K562 (cell line): ENCODE results near the gene IL1RAPL2. TPM values are rescaled to one million over a fixed set of nuclear protein-coding genes. Genes with fewer than 3 reads are reported as not detected.

Source experiments
- ATAC-seq: fragments of 200-7000 bp; cut with Tn5 transposase; 3 replicates; pipeline ENCODE4 v1.9.1; 2020; ENCODE audit warnings: moderate library complexity
- BruUV-seq: library from RNA; stranded (reverse); fragments of 400-500 nt; replicated peaks from 2 replicates; lab custom pipeline; 2021; lab: Mats Ljungman, UMichigan
- CTCF ChIA-PET: fragments of 300-600 bp; formaldehyde crosslinking; extraction: SDS; loops from one replicate; lab custom pipeline; 2021; ENCODE audit warnings: low intra/inter-chr PET ratio; lab: Yijun Ruan, JAX
- POLR2A ChIA-PET: fragments of 300-600, 350-650 bp; sonication (Branson Sonifier 250); formaldehyde crosslinking; extraction: SDS; loops from one replicate; lab custom pipeline; 2021; ENCODE audit warnings: antibody characterized with exemption, inconsistent platforms; lab: Yijun Ruan, JAX
- DNase-seq, 4 experiments: peaks; one replicate each; pipeline versions ENCODE4 v3.0.0 to v3.0.0-alpha.2; 2011 to 2018; ENCODE audit warnings: low spot score in 3 of 4, mixed read lengths in 3 of 4; ENCODE audit errors: extremely low read depth in 1 of 4
- FAIRE-seq: peaks from 2 replicates; lab custom pipeline; 2011; peaks lifted over from hg19 to GRCh38; lab: Jason Lieb, UNC
- H2AFZ ChIP-seq: 2 replicates; pipeline ENCODE4 v1.6.0; 2011; ENCODE audit warnings: low read depth, low read length, control low read depth, inconsistent platforms
- H3K27ac ChIP-seq: fragments of 200-600 bp; 3 replicates; pipeline ENCODE4 v1.8.0; 2011; ENCODE audit warnings: low read depth, mild to moderate bottlenecking, control low read depth, inconsistent platforms, low read length, moderate library complexity, mixed read lengths; ENCODE audit errors: extremely low read depth
- H3K27me3 ChIP-seq, 2 experiments: fragments of 300-600 bp in 1 of 2; 2 replicates in 1 of 2; 3 replicates in 1 of 2; pipeline versions ENCODE4 v1.6.0 to v1.8.0; 2011; ENCODE audit warnings: inconsistent platforms in 2 of 2, low read length in 2 of 2, mild to moderate bottlenecking in 1 of 2, mixed read lengths in 1 of 2, moderate library complexity in 1 of 2; ENCODE audit not compliant: control insufficient read depth in 2 of 2, insufficient read depth in 2 of 2
- H3K36me3 ChIP-seq: fragments of 300-600 bp; 3 replicates; pipeline ENCODE4 v1.8.0; 2011; ENCODE audit warnings: mild to moderate bottlenecking, low read length, inconsistent platforms; ENCODE audit not compliant: control insufficient read depth, insufficient read depth
- H3K4me1 ChIP-seq, 2 experiments: fragments of 200-600 bp in 1 of 2; replicated peaks in 1 of 2; 2 replicates in 1 of 2; 3 replicates in 1 of 2; pipeline versions ENCODE4 v1.5.1 to v1.8.0; 2011; ENCODE audit warnings: inconsistent platforms in 2 of 2, low read length in 2 of 2, mild to moderate bottlenecking in 1 of 2, mixed read lengths in 1 of 2, moderate library complexity in 1 of 2; ENCODE audit not compliant: control insufficient read depth in 2 of 2, insufficient read depth in 2 of 2
- H3K4me2 ChIP-seq: 2 replicates; pipeline ENCODE4 v1.6.1; 2011; ENCODE audit warnings: low read length, control low read depth, inconsistent platforms, mixed read lengths; ENCODE audit not compliant: insufficient read depth
- H3K4me3 ChIP-seq: fragments of 200-600 bp; sonication (generic), shearing (Covaris generic); 2 replicates; pipeline ENCODE4 v1.5.1; 2016; ENCODE audit warnings: control low read depth, inconsistent platforms
- H3K79me2 ChIP-seq: fragments of 200-600 bp; 3 replicates; pipeline ENCODE4 v1.8.0; 2011; ENCODE audit warnings: low read length, inconsistent platforms; ENCODE audit not compliant: control insufficient read depth, insufficient read depth
- H3K9ac ChIP-seq, 2 experiments: 2 replicates each; pipeline versions ENCODE4 v1.6.0 to v1.6.1; 2011; ENCODE audit warnings: low read depth in 2 of 2, low read length in 2 of 2, control low read depth in 1 of 2, inconsistent platforms in 1 of 2, mild to moderate bottlenecking in 1 of 2, mixed read lengths in 1 of 2; ENCODE audit not compliant: insufficient read depth in 1 of 2
- H3K9me1 ChIP-seq: one replicate; pipeline ENCODE4 v1.6.0; 2011; ENCODE audit warnings: inconsistent platforms, mild to moderate bottlenecking, low read length, moderate library complexity; ENCODE audit not compliant: control insufficient read depth, insufficient read depth
- H3K9me3 ChIP-seq: replicated peaks from 2 replicates; pipeline ENCODE4 v1.5.1; 2011; ENCODE audit warnings: low read depth, low read length, inconsistent platforms; ENCODE audit not compliant: control insufficient read depth, insufficient read depth
- H4K20me1 ChIP-seq: replicated peaks from 2 replicates; pipeline ENCODE4 v1.6.1; 2011; ENCODE audit warnings: low read length, inconsistent platforms, mixed read lengths; ENCODE audit not compliant: control insufficient read depth, insufficient read depth
- ARID3A ChIP-seq: IDR thresholded peaks from 2 replicates; pipeline ENCODE4 v1.6.1; 2012; ENCODE audit warnings: low read depth, low read length, improper control_type of control experiment, borderline replicate concordance
- ATF7 ChIP-seq: fragments of 450-650 bp; IDR thresholded peaks from 2 replicates; pipeline ENCODE4 v1.7.1; 2014; ENCODE audit warnings: mild to moderate bottlenecking, moderate library complexity
- CHAMP1 ChIP-seq: fragments of 450-650 bp; IDR thresholded peaks from 2 replicates; pipeline ENCODE4 v1.6.1; 2016; ENCODE audit warnings: mild to moderate bottlenecking
- CREB3 ChIP-seq: fragments of 450-650 bp; conservative IDR thresholded peaks from 2 replicates; pipeline ENCODE4 v1.6.1; 2016; ENCODE audit warnings: missing genetic modification characterization, low read depth, mild to moderate bottlenecking, missing compliant biosample characterization, moderate library complexity
- ELF1 ChIP-seq: fragments of 200-800 bp; sonication (Bioruptor generic); IDR thresholded peaks from 2 replicates; pipeline ENCODE4 v1.6.1; 2016; ENCODE audit warnings: missing genetic modification characterization, missing compliant biosample characterization
- FOXK2 ChIP-seq, 2 experiments: fragments of 450-650 bp; IDR thresholded peaks in 1 of 2; conservative IDR thresholded peaks in 1 of 2; 2 replicates each; pipeline ENCODE4 v1.6.1; 2016; ENCODE audit warnings: low read depth in 2 of 2, mild to moderate bottlenecking in 1 of 2
- GTF2A2 ChIP-seq: IDR thresholded peaks from 2 replicates; pipeline ENCODE4 v1.6.1; 2016; ENCODE audit warnings: mild to moderate bottlenecking, missing genetic modification characterization, missing compliant biosample characterization
- MNT ChIP-seq, 2 experiments: fragments of 450-650 bp; conservative IDR thresholded peaks; 2 replicates each; pipeline ENCODE4 v1.6.1; 2017; ENCODE audit warnings: mild to moderate bottlenecking in 2 of 2, moderate library complexity in 2 of 2
- SMC3 ChIP-seq: conservative IDR thresholded peaks from 2 replicates; pipeline ENCODE4 v1.6.1; 2011; ENCODE audit warnings: low read depth, low read length, improper control_type of control experiment; ENCODE audit not compliant: insufficient read depth
- TAF15 ChIP-seq: fragments of 200-400 bp; formaldehyde crosslinking; IDR thresholded peaks from 2 replicates; pipeline ENCODE4 v1.6.1; 2017; ENCODE audit warnings: mild to moderate bottlenecking, low read depth, low read length, moderate library complexity
- ZNF24 ChIP-seq: fragments of 450-650 bp; IDR thresholded peaks from 2 replicates; pipeline ENCODE4 v1.6.1; 2016
- ZNF592 ChIP-seq: fragments of 450-650 bp; IDR thresholded peaks from 2 replicates; pipeline ENCODE4 v1.6.1; 2017; ENCODE audit warnings: antibody characterized with exemption, mild to moderate bottlenecking
- WGBS: fragments of 100-300 bp; shearing (Covaris generic); methylation state at CpG from one replicate; pipeline ENCODE4 v1.1.6; 2016; ENCODE audit warnings: low coverage, mixed read lengths; ENCODE audit not compliant: insufficient coverage; ENCODE audit errors: missing lambda C conversion rate; 5-methylcytosine and 5-hydroxymethylcytosine counted together
- in situ Hi-C: fragments of 300-500 bp; cut with MboI; formaldehyde crosslinking; loops from 4 replicates; pipeline ENCODE4 v1.15.0; 2018; ENCODE audit warnings: inconsistent platforms, mixed read lengths
- intact Hi-C: fragments of 100-400 bp; cut with micrococcal nuclease; formaldehyde crosslinking; loops from 2 replicates; pipeline ENCODE4 v1.14.2; 2022
- polyA plus RNA-seq, 8 experiments: library from polyadenylated mRNA; depleted of rRNA in 4 of 8; stranded (reverse) in 5 of 8; unstranded in 3 of 8; fragments of >200 nt; fragmentation: Nextera tagmentation in 2 of 8; fragmentation: Illumina TruSeq in 1 of 8; extraction: Ambion mirVana in 2 of 8; extraction: Trizol in 1 of 8; gene quantifications; 2 replicates each; pipeline versions ENCODE4 v1.2.1 to v1.2.3, GENCODE V29; 2011 to 2014; ENCODE audit warnings: inconsistent platforms in 1 of 8, missing spikeins in 1 of 8
- total RNA-seq, 7 experiments: library from RNA; depleted of rRNA in 6 of 7; stranded (reverse); fragments of >200 nt in 6 of 7; fragmentation: Illumina TruSeq in 2 of 7; extraction: Trizol in 2 of 7; gene quantifications; 2 replicates each; pipeline versions ENCODE4 v1.2.1 to v1.2.3, GENCODE V29; 2011 to 2021; ENCODE audit warnings: low replicate concordance in 1 of 7

IL1RAPL2 gene
- total and polyA plus RNA-seq, 9 of the 15 experiments (the other 6 are each of a cell fraction or from before 2014, with no cell fraction given): not detected

- H2AFZ ChIP-seq: no peak overlapping the region
- no peaks in the 10 kb centered on the region for H3K79me2 ChIP-seq
- H3K4me3 ChIP-seq: no peak overlapping the region
- H3K9me1 ChIP-seq: no peaks in the 10 kb centered on the region
- in situ Hi-C loops: no loop called here
- no TSS peak for BruUV-seq
- no peaks in the 10 kb centered on the region for H3K36me3 ChIP-seq
- POLR2A ChIA-PET: no interaction called here
- H4K20me1 ChIP-seq: no peaks in the 10 kb centered on the region
- H3K9me3 ChIP-seq: no peaks in the 10 kb centered on the region
- WGBS: 0% methylated on average over 1 of the region's 1 CpG
- no peaks in the 10 kb centered on the region for H3K4me1 ChIP-seq
- FAIRE-seq: no peak
- CTCF ChIA-PET: no interaction called here
- intact Hi-C loops: no loop called here
- no peaks in the 10 kb centered on the region for H3K27me3 ChIP-seq
- no peak for DNase-seq
- no peak overlapping the region for H3K27ac ChIP-seq
- no peak for ATAC-seq
- no peak overlapping the region for H3K9ac ChIP-seq
- H3K4me2 ChIP-seq: no peak overlapping the region
- TF ChIP-seq SMC3: no peak
- no peak for TF ChIP-seq CREB3 (tag)
- TF ChIP-seq ATF7: no peak
- TF ChIP-seq ZNF592: no peak
- no peak for TF ChIP-seq ELF1
- no peak for TF ChIP-seq TAF15
- TF ChIP-seq ARID3A: no peak
- TF ChIP-seq MNT (conservative IDR thresholded peaks at IDR 0.05): no peak
- TF ChIP-seq CHAMP1: no peak
- no peak for TF ChIP-seq GTF2A2 (tag)
- TF ChIP-seq ZNF24: no peak
- no peak for TF ChIP-seq FOXK2 (conservative IDR thresholded peaks at IDR 0.05 in 1 of 2, IDR thresholded peaks at IDR 0.05 in 1 of 2; ENCODE audit: low read depth in 2 of 2)
Observed at GRCh38 chrX:105299286-105299685, 733.3 kb downstream of the IL1RAPL2 start.
